HG02840 (cell line): Measurements from ENCODE around the gene CCNDBP1.
"Not testable (repeated sequence)": the region's sequence is repeated elsewhere in the genome, so short reads cannot be mapped to it uniquely, and the experiment has no call there.

Experiments used
- ATAC-seq: cut with Tn5 transposase; IDR thresholded peaks from one replicate; pipeline ENCODE4 v1.9.1; 2021; ENCODE audit warnings: mild to moderate bottlenecking, moderate library complexity, moderate number of reproducible peaks; ENCODE audit not compliant: unreplicated experiment, low FRiP score

Gene CCNDBP1

GRCh38 chr15:43185157-43186002 lies at the start of gene CCNDBP1:
CCNDBP1 (plus strand) TSS chr15:43185403; CDS start chr15:43185499, 96 bp downstream.
- ATAC-seq: peak; percentile 91

GRCh38 chr15:43143203-43143941 lies 41.8 kb upstream of the CCNDBP1 start:
- ATAC-seq: no peak

DNA sequence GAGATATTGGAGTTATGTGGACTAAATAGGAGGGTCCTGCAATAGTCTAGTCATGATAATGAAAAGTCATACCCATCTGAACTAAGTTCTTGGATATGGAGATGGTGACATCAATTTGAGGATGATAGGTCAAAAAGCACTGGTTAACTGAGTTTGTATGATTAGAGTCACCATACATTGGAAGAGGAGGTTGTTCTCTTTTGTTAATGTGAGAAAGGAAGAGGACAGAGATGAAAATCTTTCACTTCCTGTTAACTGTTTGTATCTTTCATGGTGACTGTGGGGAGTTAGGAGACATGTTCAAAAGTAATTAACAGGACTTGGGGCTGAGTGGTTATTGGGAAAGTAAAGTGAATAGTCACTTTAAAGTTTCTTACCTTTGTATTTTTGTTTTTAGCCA lies 40.7 kb upstream of the CCNDBP1 start:
- no peak for ATAC-seq

DNA sequence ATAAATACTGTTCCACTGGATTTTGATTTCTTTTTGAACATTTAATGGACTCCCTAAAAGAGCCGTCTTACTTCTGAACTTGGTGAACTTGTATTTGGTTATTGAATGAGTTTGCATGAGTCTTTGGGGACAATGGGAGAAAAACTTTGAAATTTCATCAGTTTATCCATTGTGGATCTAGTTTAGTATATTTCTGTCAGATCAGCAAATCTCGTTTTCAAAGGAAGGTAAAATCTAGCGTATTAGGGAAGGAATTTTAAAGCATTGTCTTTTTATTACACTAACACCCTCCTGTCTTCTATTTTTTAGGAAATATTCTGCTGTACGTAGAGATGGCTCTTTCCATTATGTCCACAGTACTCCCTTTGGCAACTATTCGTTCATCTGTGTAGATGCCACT lies 39.0 kb upstream of the CCNDBP1 start:
- no peak for ATAC-seq

- ATAC-seq: no peak
Measured at GRCh38 chr15:43150191-43150929, 34.8 kb upstream of the CCNDBP1 start.

GRCh38 chr15:43151688-43152087 lies 33.5 kb upstream of the CCNDBP1 start:
- no peak for ATAC-seq

DNA sequence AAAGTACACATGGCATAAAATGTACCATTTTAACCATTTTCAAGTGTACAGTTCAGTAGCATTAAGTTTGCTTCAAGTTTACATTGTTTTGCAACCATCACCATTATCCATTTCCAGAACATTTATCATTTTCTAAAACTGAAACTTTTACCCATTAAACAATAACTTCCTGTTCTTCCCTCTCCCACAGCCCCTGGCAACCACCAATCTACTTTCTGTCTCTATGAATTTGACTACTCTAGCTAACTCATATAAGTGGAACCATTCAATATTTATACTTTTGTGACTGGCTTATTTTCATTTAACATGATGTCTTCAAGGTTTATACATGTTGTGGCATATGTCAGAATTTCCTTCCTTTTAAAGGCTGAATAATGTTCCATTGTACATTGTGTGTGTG lies 31.9 kb upstream of the CCNDBP1 start:
- no peak for ATAC-seq

GRCh38 chr15:43165801-43166325 lies 19.3 kb upstream of the CCNDBP1 start:
- ATAC-seq: no peak

GRCh38 chr15:43167261-43167660 lies 17.9 kb upstream of the CCNDBP1 start:
- not testable (repeated sequence) for ATAC-seq

DNA sequence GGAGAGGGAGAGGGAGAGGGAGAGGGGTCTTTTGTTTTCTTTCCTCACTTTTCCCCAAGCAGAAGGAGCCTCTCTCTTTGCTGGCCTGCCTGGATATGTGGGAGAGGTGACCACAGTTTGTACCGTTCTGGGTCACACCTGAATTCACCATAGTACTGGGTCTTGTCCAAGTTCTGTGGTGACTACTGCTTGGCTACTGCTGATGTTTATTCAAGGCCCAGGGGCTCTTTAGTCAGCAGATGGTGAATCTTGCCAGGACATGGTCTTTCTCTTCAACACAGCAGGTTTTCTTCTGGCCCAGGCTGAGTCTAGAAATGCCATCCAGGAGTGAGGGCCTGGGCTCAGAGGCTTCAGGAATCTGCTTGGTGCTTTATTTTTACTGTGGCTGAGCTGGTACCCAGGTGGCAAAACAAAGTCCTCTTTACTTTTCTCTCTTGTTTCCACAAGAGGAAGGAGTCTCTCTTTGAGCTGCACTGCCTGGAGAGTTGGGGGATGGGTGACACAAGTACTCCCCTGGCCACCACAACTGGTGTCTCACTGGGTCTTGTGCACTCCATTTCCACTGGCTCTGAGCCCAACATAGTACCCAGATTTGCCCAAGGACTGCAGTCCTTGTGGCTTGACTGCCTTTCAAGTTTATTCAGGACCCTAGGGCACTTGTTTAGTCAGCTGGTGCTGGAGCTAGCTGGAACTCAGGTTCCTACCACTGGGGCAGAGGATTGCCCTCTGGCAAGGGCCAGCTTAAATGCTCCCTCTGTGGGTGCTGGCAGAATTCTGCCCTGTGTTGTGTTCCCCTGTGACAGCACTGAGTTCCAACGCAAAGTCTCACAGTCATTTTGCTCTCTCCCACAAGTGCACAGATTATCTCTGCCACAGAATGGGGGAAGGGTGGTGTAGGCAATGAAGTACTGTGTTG lies 16.8 kb upstream of the CCNDBP1 start:
- no peak for ATAC-seq

- ATAC-seq: no peak
Measured at GRCh38 chr15:43169888-43170287, 15.3 kb upstream of the CCNDBP1 start.

- not testable (repeated sequence) for ATAC-seq
Measured at GRCh38 chr15:43175656-43176309, 9.4 kb upstream of the CCNDBP1 start.

GRCh38 chr15:43177147-43177546 lies 8.1 kb upstream of the CCNDBP1 start:
- ATAC-seq: not testable (repeated sequence)

DNA sequence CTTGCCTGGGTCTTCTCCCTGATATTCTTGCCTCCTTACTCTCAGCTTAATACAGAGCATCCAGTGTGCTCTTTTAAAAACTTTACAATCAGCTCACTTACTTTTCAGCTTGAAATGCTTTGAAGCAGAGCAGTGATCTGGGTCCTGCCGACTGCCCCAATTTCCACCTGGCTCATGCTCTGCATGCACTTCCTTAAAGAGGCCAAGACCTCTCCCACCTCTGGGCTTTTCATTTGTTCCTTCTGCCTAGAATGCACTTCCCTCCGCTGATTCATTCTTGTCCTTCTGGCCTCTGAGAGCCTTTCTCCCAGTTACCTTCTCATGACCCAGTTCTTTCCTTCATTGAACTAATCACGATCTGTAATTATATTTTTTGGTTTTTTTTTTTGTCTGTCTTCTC lies 1.9 kb upstream of the CCNDBP1 start:
- ATAC-seq: no peak

- peak; percentile 7 for ATAC-seq
Measured at GRCh38 chr15:43184407-43185124, 637 bp upstream of the CCNDBP1 start.

DNA sequence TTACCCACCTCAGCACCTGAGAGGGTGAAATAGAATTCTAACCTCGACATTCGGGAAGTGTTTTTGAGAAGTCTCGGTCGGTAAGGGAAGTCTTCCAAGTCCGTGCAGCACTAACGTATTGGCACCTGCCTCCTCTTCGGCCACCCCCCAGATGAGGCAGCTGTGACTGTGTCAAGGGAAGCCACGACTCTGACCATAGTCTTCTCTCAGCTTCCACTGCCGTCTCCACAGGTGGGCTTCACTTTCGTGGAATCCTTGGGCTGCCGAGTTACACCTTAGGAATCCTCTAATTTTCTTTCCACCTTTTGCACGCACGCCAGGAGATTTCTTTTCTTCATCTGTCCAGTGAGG lies 775 bp downstream of the CCNDBP1 start:
- ATAC-seq: peak; percentile 18

GRCh38 chr15:43187544-43188155 lies 2.4 kb downstream of the CCNDBP1 start:
- ATAC-seq: no peak

DNA sequence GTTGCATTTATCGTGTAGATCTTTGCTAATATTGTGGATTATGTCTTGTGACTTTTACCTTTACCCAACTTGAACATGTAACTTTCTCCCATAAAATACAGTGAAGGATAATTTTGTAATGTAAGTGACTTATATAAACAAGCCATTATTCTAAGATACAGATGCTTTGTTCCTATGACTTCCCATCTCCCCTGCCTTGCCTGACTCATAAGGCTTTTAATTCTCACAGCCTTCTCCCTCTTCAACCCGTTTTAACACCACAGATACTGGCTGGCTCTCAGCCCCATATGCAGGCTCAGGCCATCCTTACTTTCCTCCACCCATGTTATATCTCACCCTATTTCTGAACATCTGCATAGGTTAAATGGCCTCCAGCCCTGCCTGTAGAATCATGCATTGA lies 4.1 kb downstream of the CCNDBP1 start:
- no peak for ATAC-seq
